ENCODE data around the gene TSPAN5.
"Not testable (repeated sequence)": the region's sequence is repeated elsewhere in the genome, so short reads cannot be mapped to it uniquely, and the experiment has no call there.

TSPAN5 gene

DNA sequence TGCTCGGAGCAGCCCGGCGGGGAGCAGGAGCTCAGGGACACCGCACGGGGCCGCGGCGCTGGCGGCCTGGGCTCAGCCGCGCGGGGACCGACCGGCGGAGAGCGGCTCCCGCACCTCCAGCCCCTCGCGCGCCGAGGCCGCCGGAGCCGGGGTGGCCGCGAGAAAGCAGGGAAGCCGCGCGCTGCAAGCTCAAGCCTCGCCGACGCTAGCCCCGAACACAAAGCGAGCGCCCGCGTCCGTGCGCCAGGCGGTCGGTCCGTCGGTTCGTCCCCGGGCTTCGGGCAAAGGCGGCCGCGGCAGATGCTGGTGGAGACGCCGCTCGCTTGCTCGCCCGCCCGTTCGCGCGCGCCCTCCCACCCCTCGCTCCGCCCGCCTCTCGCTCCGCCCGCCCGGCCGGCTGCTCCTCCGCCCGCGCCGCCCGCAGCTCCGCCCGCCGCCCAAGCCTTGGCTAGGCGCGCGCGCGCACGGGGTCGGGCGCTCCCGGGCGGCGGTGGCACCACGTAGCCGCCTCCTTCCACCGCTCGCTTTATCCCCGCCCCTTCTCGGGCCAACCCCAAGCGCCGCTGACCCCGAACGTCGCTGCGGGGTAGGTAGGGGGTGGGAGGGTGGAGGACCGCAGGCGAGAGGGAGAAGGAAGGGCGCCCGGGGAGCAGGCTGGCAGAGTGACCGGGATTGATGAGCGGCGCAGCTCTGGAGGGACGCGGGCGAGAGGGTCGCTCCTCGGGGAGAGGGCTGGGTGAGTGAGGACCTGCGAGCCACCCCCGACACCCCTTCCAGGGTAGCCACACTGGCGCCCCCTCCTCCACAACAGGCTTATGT is at the start of gene TSPAN5:
TSS of gene TSPAN5 (minus strand) at position 325 of the 819 bp plus-strand sequence.
- peak; percentile 49 for DNase-seq (ENCODE audit: low spot score)

DNA sequence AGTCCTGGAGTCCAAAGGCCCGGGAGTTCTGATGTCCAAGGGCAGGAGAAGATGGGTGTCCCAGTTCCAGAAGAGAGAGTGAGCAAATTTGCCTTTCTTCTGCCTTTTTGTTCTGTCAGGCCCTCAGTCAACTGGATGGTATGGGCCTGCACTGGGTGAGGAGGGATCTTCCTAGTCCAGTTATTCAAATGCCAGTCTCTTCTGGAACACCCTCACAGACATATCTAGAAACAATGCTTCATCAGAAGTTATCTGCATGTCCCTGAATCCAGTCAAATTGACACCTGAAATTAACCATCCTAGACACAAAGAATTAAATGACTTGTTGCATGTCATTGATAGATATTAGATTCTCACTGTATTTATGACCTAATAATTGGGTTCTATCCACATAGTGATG is 48.5 kb upstream of the TSPAN5 start:
- DNase-seq (ENCODE audit: low spot score), result no peak

DNA sequence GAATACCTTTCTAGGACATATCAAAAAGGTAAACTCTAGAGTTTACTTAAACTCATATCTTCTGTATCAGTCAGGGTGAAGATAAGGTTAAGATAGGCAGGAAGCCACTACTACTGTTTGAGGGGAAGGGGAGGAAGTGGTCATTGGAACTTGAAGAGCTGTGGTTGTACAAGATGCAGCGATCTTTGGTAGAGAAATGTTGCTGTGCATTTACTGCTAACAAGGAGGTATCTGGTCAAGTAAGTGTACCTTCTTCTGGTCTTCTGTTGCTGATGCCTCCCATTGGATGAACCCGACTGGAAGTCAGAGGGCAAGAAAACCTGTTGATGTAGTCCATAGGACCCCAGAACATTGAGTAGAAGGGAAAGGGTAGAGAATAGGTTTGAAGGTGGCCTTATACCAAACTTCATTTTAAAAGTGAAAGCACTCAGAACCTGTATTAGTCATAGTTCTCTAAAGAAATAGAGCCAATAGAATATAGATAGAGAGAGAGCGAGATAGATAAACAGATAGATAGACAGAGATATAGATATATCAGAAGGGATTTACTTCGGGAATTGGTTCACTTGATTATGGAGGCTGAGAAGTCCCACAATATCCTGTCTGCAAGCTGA is 47.9 kb upstream of the TSPAN5 start:
- no peak for DNase-seq (ENCODE audit: low spot score)

DNA sequence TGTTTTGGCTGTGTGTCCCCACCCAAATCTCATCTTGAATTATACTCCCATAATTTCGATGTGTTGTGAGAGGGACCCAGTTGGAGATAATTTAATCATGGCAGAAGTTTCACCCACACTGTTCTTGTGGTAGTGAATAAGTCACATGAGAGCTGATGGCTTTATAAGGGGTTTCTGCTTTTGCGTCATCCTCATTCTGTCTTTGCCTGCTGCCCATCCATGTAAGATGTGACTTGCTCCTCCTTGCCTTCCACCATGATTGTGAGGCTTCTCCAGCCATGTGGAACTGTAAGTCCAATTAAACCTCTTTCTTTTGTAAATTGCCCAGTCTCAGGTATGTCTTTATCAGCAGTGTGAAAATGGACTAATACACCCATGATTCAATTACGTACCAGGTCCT is 47.2 kb upstream of the TSPAN5 start:
- DNase-seq (ENCODE audit: low spot score), result not testable (repeated sequence)

DNA sequence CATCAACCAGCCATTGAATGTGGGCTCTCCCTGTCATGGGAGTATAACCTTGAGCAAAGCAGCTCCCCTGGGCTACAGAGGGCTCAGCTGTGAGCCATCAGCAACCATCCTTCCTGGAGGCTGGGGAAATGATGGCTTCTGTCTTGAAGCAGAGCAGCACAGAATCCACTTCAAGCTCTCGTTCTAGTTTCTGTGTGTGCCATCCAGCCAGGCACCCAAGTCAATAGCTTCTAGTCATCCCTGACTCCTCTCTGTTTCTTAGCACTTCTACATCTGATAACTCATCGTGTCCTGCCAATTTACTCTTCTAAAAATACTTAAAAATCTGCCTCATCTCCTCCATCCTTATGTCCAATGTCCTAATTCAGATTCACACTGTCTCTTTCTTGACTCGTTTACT is 42.2 kb upstream of the TSPAN5 start:
- DNase-seq (ENCODE audit: low spot score), result no peak

DNA sequence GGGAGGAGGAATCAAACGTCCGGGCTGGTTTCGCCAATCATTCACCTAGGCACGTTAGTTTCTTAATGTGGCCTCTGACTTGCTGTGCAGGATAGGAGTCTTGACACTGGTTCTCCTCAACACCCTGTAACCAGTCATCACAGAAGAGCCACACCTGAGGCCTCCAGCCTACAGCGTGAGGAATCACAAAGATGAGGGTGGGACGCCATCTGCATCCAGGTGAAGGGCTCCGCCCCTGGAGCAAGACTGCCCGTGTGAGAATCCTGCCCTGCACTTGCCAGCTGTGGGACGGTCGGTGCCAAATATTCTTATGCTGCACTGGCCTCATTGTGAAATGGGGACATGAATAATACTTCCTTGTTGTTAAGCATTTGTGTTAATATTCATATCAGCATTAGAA is 35.7 kb upstream of the TSPAN5 start:
- no peak for DNase-seq (ENCODE audit: low spot score)

DNA sequence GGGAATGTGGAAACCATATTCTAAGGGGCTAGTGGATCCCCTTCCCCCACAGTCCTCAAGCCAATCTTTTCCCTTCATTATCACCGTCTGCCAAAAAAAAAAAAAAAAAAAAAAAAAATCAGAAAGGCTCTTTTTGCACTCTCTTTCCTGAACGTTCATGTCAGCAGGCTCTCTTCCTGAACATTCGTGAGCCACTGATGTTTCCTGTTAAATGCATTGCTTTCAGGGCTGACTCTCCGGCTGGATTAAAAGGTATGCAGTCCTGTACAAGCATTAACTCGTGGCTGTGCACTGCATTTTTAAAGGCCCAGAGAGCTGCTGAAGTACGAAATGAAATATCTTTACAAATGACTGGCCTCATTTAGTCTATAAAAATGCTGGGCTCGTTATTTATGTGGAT is 34.0 kb upstream of the TSPAN5 start:
- no peak for DNase-seq (ENCODE audit: low spot score)

DNA sequence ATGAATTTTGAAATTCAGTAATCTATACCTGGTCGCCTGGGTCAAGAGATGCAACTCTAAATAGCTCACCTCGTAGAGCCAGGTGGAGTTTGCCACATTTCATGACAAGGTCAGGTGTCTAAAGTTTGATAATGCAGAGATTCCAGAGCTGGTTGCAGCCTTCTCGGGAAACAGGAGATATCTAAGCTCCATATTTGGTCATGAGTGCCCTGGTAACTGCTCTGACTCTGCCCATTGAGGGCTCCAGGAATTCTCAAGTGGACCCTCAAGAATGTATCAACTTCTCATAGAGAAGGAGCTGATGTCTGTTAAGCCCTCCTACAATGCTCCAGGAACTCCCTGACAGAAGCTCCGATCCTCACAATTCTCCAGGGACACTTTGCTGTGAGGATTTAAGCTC is 33.2 kb upstream of the TSPAN5 start:
- DNase-seq (ENCODE audit: low spot score), result no peak

DNA sequence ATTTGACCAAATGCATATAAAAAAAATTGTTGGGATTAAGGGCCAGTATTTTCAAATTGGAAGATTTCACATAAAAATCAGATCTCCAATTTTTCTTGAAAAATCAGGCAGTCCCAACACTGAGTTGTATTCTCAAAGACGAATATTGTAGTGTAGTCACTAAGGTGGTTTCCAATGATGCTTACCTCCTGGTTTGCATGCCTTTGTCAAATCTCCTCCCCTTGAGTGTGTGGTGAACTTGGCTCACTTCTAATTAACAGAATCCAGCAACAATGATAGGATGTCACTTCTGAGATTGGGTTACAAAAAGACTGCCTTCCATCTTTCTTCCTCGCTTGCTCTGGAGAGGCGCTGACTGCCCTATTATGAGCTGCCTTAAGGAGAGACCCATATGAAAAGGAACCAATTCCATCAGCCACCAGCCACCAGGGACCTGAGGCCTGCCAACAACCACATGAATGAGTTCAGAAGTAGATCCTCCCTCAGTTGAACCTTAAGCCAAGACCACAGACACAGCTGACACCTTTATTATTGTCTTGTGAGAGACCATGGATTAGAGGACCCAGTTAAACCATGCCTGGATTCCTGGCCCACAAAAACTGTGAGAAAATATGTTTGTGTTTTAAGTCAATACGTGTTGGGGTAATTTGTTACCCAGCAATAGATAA is 31.2 kb upstream of the TSPAN5 start:
- no peak for DNase-seq (ENCODE audit: low spot score)

DNA sequence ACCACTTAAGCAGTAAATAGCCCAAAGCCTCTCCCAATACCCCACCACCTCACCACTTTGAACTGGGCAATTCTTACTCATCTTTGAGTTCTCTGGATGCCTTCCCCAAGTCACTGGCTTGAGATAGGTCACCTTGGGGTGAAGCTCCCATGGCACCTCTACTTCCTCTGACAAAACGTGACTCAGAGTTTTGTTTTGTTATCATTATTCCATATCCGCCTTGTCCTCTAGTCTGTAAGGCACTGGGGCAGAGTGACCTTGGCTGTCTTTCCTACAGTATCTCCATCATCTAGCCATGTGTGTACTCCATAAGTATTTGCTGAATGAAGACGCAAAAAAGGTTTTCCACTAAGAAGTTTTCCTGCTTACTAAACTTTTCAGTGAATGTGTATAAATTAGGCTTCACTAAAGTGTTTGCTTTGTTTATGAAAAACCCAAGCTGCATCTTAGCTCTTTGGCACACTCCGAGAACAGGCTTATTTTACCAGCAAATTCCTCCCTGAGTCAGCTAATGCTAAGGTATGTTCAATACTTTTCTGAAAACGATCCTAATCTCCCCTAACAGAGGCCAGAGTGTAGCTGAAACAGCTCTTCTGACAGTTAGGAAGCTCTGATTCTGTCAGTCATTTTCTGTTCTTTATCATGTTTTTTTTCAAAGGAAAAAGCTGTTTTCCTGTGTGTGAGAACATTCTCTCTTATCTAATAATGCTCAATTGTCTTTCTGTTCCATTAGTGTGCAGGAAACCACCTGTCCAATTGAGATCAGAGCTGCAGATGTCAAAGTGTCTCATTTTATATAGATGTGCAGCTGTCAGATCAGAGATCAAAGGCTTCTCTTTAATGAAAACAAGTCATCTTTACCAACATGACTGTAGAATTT is 30.2 kb upstream of the TSPAN5 start:
- DNase-seq (ENCODE audit: low spot score), result no peak

DNA sequence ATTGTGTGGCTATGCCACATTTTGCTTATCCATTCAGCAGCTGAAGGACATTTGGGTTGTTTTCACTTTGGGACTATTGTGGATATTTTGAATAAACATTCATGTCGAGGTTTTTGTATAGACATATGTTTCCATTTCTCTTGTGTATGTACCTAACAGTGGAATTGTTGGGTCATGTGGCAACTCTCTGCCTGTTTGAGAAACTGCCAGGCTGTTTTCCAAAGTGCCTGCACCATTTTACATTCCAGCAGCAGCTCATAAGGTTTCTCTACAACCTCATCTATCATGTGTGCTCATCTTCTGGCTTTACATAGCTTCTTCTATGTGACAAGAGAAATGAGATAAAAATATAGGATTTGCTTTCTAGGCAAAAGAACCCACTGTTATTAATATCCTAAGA is 29.5 kb upstream of the TSPAN5 start:
- DNase-seq (ENCODE audit: low spot score), result no peak

DNA sequence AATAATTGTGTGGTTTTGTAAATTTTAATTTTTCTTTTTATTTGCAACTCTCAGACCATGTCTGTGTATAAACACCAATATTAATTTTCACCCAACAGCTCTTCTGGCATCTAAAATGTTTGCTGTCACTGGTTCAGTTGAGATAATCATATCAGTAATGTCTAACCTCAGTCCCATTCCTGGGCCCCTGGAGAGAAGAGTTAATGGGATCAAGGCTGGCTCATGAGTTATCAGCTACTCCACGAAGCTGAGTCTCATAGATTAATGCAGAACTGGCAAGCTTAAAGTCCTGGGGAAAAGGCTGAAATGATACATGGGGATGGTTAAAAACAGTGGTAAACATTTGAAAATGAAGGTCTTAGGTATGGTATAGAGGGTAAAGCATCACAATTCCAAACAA is 28.4 kb upstream of the TSPAN5 start:
- no peak for DNase-seq (ENCODE audit: low spot score)

DNA sequence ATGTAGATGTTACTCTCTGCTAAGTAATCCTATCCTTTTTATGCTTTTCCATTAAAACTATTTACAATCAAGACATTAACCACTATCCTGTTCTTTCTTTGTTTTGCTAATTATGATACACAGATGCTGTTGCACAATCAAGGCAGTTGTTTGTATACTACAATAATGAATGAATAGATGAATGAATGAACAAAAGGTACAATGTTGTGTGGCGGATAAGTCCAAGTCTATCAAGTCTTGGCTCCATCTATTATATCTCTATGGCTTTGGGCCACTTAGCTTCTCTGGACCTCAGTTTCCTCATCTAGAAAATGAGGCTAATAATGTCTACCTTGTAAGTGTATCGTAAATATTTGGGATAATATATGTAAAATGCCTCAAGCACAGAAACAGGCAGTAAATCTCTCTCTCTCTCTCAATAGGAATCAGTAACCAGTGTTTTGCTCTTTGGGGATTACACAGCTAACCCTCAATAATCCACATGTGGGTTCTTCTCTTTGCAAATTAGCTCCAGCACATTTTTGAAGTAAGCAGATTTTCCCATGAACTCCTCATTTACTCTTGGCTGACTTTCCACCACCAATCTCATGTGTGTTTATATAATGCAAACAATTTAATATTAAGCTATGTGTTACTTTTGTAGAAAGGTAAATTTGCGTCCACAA is 27.8 kb upstream of the TSPAN5 start:
- no peak for DNase-seq (ENCODE audit: low spot score)

DNA sequence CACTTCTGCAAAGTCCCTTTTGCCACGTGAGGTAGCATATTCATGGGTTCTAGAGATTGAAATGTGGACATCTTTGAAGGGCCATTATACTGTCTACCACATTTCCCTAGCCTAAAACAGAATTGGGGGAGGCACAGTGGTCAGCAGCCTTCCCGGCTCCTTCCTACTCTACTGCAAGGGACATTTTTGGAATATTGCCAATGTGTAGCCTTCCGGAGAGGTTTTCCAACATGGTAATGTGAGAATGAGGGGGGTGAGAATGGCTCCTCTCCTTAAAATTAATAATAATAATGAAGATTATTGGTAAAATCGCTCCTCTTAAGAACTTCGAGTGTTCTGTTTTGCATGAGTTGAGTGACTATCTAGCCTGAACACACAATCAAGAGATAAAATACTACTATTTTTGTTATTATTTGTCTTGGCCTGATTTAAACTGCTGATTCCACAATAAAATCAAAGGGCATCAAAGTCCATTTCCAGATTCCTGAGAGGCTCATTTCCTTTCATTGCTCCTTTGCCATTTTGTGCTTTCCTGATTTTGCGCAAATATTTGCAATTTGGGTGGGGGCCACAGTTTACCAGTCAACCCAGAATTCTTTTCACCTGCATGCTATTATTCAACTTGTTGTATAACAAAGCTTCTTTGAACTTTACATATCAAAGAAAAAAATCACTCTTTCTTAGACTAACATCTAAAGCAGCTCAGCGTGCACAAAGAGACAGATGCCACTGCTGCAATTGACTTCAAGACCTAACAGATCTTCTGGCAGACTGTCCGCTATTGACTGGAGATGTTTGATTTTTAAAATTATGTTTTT is 27.0 kb upstream of the TSPAN5 start:
- no peak for DNase-seq (ENCODE audit: low spot score)

DNA sequence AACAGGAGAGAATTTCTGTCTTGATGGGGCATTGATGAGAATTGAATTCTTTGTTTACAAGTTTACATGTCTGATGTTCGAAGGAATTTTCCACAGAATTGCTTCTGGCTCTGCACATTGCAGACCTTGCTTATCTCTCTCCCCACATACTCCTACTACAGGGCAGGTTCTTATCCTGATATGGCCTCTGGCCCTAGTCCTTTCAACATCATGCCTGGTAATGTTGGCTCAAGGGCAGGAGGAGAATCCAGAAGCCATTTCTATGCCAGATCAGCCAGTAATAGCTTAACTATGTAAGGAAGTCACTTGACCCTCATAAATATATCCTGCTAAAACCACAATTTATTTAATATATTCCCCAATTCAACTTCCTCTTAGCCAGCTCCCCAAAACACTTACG is 24.3 kb upstream of the TSPAN5 start:
- no peak for DNase-seq (ENCODE audit: low spot score)

DNA sequence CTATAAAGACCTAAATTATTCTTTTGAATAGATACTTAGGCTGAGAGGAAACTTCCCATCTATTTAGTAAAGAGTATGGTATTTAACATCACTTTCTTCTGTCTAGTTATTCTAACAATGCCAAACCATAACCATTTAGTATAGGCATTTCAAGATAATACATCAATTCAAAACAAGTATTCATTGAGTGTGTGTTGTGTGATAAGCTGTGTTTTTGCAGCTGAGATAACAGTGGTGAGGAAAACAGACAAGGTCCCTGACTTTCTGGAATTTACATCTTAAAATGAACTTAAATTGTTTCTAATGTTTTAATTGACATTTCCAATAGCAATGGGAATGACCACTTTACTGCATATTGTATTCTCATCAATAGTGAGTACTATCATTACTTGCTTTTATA is 22.4 kb upstream of the TSPAN5 start:
- DNase-seq (ENCODE audit: low spot score), result no peak

DNA sequence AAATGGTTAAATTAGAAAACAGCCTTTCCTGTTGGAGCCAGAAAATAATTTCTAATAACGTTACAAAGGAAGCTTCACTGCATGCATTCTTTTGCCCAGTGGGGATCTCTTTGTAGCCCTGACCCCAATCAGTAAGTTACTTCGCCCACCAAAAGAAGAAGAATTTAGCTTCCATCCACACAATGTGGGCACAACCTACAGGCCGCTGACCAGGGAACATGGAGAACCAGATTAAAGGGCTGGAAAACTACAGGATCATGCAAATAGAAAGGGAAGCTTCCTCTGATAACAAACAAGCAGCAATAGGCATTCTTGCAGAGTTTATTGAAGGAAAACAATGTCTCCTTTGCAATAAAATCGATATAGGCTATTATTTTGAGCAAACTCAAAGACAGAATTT is 21.3 kb upstream of the TSPAN5 start:
- no peak for DNase-seq (ENCODE audit: low spot score)

DNA sequence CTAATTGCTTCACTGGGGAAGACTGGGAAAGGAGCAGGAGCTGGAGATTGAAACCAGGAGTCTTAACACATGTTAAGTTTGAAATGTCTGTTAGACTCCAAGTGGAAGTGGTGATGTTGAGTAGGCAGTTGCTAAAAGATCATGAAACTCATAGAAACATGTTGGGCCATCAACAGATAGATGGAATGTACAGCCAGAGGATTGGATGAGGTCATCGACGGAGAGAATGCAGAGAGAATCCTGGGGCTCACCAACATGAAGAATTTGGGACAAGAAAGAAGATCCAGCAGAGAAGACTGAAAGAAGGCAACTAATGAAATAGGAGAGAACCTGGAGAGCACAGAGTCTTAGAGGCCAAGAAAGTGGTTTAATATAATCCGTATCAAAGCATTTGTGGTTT is 19.4 kb upstream of the TSPAN5 start:
- DNase-seq (ENCODE audit: low spot score), result no peak

DNA sequence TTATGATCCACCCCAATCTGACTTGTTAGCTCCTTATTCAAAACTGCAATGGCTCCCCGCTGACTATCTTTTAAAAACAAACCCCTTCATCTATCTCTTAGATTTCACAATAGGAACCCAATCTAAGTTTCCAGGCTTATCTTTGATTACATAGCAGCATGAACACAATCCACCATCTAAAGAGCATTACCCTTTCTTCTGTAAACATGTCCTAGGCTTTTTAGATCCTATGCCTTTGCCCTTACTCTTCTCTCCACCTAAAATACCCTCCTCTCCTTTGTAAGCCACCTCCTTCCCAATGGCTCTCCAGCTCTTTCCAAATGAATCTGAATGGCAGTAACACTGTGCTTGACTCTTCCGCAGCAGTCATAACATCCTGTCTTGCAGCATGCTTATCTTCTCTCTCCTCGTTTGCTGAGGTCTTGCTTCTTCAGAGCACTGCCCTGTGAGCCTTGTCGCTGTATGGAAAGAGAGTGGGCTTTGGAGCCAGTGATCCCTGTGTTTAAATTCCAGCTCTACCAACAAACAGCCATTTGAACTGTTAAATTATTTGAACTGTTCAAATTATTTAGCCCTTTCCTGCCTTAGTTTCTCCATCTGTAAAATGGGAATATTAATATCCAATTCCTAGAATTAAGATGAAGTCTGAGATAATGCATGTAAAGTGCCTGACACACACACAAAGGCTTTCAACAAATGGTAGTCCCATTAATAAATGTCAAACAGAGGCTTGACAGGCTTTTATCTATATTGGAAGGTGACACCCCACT is 16.2 kb upstream of the TSPAN5 start:
- no peak for DNase-seq (ENCODE audit: low spot score)

DNA sequence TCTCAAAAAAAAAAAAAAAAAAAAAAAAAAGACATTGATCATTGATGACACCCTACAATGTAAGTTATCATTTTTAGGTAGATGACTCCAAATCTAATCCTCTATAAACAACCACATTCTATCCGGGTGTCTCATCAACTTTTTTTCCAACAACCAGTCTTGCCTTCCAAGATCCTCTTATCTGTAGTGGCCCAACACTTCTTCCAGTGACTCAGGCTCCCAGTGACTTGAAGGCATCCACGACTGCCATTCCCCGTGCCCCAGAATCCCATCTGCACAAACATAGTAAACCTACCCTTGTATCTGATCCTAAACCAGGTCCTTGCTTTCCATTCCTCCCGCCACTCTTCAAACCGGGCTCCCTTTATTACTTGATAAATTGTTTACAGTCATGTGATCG is 15.6 kb upstream of the TSPAN5 start:
- DNase-seq (ENCODE audit: low spot score), result no peak
